Left lung (tissue), 10 donors: ENCODE measurements around the gene MMP25. TPM values are rescaled to one million over a fixed set of nuclear protein-coding genes. Genes with fewer than 3 reads are reported as not detected.

Experiments used
- ATAC-seq: fragments of 200-7000 bp; cut with Tn5 transposase; one replicate; pipeline ENCODE4 v1.9.1; 2020; ENCODE audit warnings: moderate library complexity
- DNase-seq, 4 donors: peaks; one replicate each; pipeline ENCODE4 v3.0.0-alpha.2; 2013 to 2020
- H3K27ac ChIP-seq, 2 donors: fragments of 200-600 bp; sonication (generic) in 1 of 2; one replicate each; pipeline versions ENCODE4 v1.5.0 to v1.8.0; 2020 to 2021
- H3K27me3 ChIP-seq, 2 donors: fragments of 200-600 bp; sonication (generic) in 1 of 2; one replicate each; pipeline versions ENCODE4 v1.5.0 to v1.8.0; 2020 to 2021
- H3K36me3 ChIP-seq, 2 donors: fragments of 200-600 bp; sonication (generic) in 1 of 2; one replicate each; pipeline versions ENCODE4 v1.5.0 to v1.8.0; 2020 to 2021
- H3K4me1 ChIP-seq, 2 donors: fragments of 200-600 bp; one replicate each; pipeline ENCODE4 v1.8.0; 2021
- H3K4me3 ChIP-seq, 2 donors: fragments of 200-600 bp; sonication (generic) in 1 of 2; one replicate each; pipeline versions ENCODE4 v1.5.0 to v1.8.0; 2020 to 2021; ENCODE audit warnings: mild to moderate bottlenecking in 1 of 2
- H3K9me3 ChIP-seq, 2 donors: fragments of 200-600 bp; sonication (generic) in 1 of 2; one replicate each; pipeline versions ENCODE4 v1.5.0 to v1.8.0; 2020 to 2021
- intact Hi-C, 2 donors: fragments of 100-400 bp; cut with DNase I; formaldehyde crosslinking; loops; one replicate each; pipeline versions ENCODE4 v1.11.2 to v1.14.2; 2022
- polyA plus RNA-seq, 6 donors: library from polyadenylated mRNA; unstranded; fragments of 120-200 nt; gene quantifications; one replicate each; pipeline ENCODE4 v1.2.1, GENCODE V29; 2013; ENCODE audit not compliant: insufficient read length in 6 of 6
- total RNA-seq, 2 donors: library from RNA; stranded (reverse); fragmentation: NEBNext Ultra II Directional; extraction: Animal tissue kit (Norgen Biotek cat#: 25700); gene quantifications; one replicate each; pipeline ENCODE4 v1.2.1, GENCODE V29; 2021
- TF ChIP-seq, protein P1 (sequence below), 2 donors: fragments of 200-600 bp; sonication (generic) in 1 of 2; IDR thresholded peaks; one replicate each; pipeline versions ENCODE4 v1.5.0 to v1.8.0; 2021; ENCODE audit warnings: antibody characterized with exemption in 2 of 2
- donor health status: DM: no; HTN: yes; CAD: no.
- donor health status: DM: no; HTN: no; CAD: no.

Gene MMP25
- total and polyA plus RNA-seq, 8 donors = 1.8 to 91.9 (median 2.4) TPM

DNA sequence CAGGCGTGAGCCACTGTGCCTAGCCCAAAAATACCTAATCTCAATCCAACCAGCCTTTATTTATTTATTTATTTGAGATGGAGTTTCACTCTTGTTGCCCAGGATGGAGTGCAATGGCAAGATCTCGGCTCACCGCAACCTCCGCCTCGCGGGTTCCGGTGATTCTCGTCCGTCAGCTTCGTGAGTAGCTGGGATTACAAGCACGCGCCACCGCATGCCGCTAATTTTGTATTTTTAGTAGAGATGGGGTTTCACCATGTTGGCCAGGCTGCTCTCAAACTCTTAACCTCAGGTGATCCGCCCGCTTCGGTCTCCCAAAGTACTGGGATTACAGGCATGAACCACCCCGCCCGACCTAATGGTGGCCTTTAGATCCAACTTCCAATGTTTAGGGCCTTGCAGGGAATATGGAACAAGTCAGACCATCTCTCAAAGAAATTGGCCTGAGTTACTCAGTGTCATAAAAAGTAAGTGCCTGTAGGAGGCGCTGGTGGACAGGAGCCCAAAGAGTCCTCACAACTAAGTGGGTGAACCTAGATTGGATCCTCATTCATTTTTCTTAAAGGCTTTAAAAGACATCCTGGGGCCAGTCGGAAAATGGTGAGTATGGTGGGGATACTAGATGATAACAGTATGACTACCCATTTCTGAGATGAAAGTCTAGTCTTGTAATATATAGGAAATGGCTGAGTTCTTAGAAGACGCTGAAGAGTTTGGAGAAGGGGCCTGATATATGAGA is 48.1 kb downstream of the MMP25 start:
- no peak overlapping the region for H3K4me3 ChIP-seq
- ATAC-seq (peak; percentile 63), DNase-seq (no peak)
- H3K27me3 ChIP-seq = no peaks in the 10 kb centered on the region
- intact Hi-C loops = no loop called here
- TF ChIP-seq, protein P1, sequence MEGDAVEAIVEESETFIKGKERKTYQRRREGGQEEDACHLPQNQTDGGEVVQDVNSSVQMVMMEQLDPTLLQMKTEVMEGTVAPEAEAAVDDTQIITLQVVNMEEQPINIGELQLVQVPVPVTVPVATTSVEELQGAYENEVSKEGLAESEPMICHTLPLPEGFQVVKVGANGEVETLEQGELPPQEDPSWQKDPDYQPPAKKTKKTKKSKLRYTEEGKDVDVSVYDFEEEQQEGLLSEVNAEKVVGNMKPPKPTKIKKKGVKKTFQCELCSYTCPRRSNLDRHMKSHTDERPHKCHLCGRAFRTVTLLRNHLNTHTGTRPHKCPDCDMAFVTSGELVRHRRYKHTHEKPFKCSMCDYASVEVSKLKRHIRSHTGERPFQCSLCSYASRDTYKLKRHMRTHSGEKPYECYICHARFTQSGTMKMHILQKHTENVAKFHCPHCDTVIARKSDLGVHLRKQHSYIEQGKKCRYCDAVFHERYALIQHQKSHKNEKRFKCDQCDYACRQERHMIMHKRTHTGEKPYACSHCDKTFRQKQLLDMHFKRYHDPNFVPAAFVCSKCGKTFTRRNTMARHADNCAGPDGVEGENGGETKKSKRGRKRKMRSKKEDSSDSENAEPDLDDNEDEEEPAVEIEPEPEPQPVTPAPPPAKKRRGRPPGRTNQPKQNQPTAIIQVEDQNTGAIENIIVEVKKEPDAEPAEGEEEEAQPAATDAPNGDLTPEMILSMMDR (IDR thresholded peaks at IDR 0.05) = peak; percentile 38 to 44
- no peak overlapping the region for H3K27ac ChIP-seq
- no peaks in the 10 kb centered on the region for H3K36me3 ChIP-seq
- H3K4me1 ChIP-seq = peaks cover 0 to 19% of the 10 kb centered on the region in 2 donors
- no peaks in the 10 kb centered on the region for H3K9me3 ChIP-seq

DNA sequence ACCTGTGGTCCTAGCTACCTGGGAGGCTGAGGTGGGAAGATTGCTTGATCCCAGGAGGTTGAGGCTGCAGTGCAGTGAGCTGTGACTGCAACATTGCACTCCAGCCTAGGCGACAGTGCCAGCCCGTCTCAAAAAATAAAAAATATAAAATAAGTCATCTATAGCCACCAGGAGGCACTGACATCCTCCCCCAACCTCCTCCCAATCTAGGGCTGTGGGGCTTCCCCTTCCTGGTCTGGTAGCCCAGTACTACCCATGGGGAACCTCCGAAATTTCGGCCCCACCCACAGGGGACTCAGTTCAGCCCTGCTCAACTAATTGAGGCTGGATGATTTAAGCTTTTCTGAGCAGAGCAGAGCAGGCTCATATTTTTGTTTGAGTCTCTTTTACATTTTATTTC is 49.5 kb downstream of the MMP25 start:
- no peak overlapping the region for H3K4me3 ChIP-seq
- intact Hi-C loops = no loop called here
- ATAC-seq = peak; percentile 24
- H3K27ac ChIP-seq = peak overlapping the region in 1 of 2 donors; percentile 2
- no peaks in the 10 kb centered on the region for H3K9me3 ChIP-seq
- TF ChIP-seq, protein P1 (IDR thresholded peaks at IDR 0.05) = peak in 1 of 2 donors; percentile 11
- peak in 1 of 4 donors; percentile 64 for DNase-seq
- peaks cover 7 to 31% of the 10 kb centered on the region in 2 donors for H3K4me1 ChIP-seq
- no peaks in the 10 kb centered on the region for H3K36me3 ChIP-seq
- H3K27me3 ChIP-seq = no peaks in the 10 kb centered on the region

DNA sequence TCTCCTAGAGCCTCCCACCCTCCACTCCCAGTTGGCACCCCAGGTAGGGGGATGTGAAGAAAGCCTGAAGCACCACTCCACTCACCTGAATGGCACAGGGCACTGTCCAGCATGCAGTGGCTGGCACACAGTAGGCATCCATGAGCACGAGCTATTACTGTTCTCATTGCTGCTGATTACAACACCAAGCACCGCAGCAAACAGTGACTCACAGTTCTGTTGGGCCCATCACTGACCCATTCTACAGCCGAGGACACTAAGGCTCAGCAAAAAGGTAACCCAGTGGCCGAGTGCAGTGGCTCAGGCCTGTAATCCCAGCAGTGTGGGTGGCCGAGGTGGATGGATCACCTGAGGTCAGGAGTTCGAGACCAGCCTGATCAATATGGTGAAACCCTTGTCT is 50.0 kb downstream of the MMP25 start:
- Histone ChIP-seq H3K27me3 (no peaks in the 10 kb centered on the region), H3K27ac (peak overlapping the region in 1 of 2 donors; percentile 2), H3K9me3 (no peaks in the 10 kb centered on the region), H3K36me3 (no peaks in the 10 kb centered on the region), H3K4me1 (peaks cover 10 to 36% of the 10 kb centered on the region in 2 donors), H3K4me3 (no peak overlapping the region)
- no peak for DNase-seq
- no peak for ATAC-seq
- TF ChIP-seq, protein P1 (IDR thresholded peaks at IDR 0.05) = no peak
- intact Hi-C loops = no loop called here

DNA sequence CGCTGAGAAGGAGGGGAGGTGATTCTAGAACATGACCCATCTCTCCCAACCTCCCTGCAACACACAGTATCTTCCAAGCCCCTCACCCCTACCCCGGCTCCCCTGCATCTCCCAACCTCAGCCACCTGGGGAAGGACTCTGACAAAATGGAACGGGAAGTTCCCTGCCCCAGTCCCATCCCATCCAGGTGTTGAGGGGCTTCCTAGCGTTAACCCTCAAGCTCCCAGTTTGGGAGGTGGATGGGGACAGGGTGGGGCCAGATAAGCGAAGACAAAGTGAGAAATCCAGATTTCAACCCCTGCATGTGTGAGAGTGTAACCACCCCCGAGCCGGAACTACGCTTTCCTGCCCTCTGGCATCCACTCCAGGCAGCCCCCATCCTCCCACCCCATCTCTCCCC is 50.9 kb downstream of the MMP25 start:
- Histone ChIP-seq H3K9me3 (no peaks in the 10 kb centered on the region), H3K27ac (no peak overlapping the region), H3K27me3 (no peaks in the 10 kb centered on the region), H3K36me3 (no peaks in the 10 kb centered on the region), H3K4me3 (no peak overlapping the region), H3K4me1 (peaks cover 10 to 45% of the 10 kb centered on the region in 2 donors)
- intact Hi-C loops = no loop called here
- DNase-seq (no peak), ATAC-seq (no peak)
- TF ChIP-seq, protein P1 (IDR thresholded peaks at IDR 0.05) = no peak

DNA sequence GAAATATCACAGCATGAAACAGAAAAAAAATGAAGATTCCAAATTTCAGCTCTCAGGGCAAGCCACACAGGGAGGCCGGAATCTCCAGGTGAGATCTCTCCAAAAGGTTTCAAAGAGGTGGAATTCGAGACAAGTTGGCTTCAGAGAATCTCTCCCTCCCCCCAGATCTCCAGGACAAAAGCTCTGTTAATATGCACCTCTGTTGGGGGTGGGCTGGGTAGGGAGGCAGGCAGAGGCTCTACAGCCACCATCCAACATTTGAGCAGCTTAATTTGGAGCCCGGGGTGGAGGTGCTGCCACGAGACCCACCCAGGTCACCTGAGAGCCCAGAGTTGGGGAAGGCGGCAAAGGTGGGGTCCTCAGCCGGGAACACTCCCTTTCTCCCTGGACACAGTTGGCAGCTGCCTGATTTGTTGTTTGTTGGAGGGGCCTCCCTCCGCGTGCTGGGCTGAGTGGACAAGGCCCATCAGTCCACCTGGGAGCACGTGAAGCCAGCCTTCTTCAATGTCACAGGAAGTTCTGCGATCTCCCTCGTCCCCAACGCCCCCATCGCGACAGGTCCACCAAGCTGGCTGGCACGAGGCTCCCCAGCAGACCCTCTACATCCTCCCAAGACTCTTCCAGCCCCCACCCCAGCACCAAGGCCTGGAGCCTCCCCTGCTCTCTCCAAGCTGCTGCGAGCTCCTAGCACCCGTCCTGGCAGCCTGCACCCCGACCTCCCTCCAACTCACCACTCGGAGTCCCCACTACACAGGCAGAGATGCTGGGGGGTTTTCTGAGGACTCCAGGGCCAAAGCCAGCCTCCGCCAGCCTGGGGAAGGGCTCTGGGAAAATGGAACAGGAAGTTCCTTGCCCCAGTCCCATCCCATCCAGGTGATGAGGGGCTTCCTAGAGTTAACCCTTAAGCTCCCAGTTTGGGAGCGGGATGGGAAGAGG is 52.4 kb downstream of the MMP25 start, which contains the start of gene ZSCAN10:
Gene ZSCAN10, minus strand, starts transcription at position 836 of the 936 bp plus-strand sequence. CDS start 6,357 bp downstream, outside the sequence.
- Histone ChIP-seq H3K9me3 (no peaks in the 10 kb centered on the region), H3K27ac (peak within 1 kb of the TSS in 1 of 2 donors; percentile 60), H3K4me3 (peak within 1 kb of the TSS; percentile 13 to 29), H3K36me3 (no peaks in the 10 kb centered on the region), H3K27me3 (no peaks in the 10 kb centered on the region), H3K4me1 (peaks cover 10 to 45% of the 10 kb centered on the region in 2 donors)
- no peak for ATAC-seq
- intact Hi-C loops = no loop called here
- no peak for DNase-seq
- TF ChIP-seq, protein P1 (IDR thresholded peaks at IDR 0.05) = no peak
